Right lobe of liver (tissue), 6 donors: Measurements from ENCODE around the gene CGGBP1. TPM values are rescaled to one million over a fixed set of nuclear protein-coding genes. Genes with fewer than 3 reads are reported as not detected.

ENCODE experiments used
- ATAC-seq, 4 donors: fragments of 200-7000 bp; cut with Tn5 transposase; one replicate each; pipeline ENCODE4 v1.9.1; 2020; ENCODE audit warnings: mild to moderate bottlenecking in 4 of 4, moderate library complexity in 4 of 4
- DNase-seq, 3 donors: peaks; one replicate each; pipeline ENCODE4 v3.0.0-alpha.2; 2020
- H3K27ac ChIP-seq, 3 donors: fragments of 200-600 bp; one replicate each; pipeline ENCODE4 v1.8.0; 2022
- H3K27me3 ChIP-seq, 2 donors: fragments of 200-600 bp; one replicate each; pipeline ENCODE4 v1.8.0; 2022
- H3K36me3 ChIP-seq, 4 donors: fragments of 200-600 bp; sonication (generic) in 1 of 4; one replicate each; pipeline versions ENCODE4 v1.5.1 to v1.8.0; 2017 to 2022; ENCODE audit warnings: control low read depth in 1 of 4
- H3K4me1 ChIP-seq, 4 donors: fragments of 200-600 bp; sonication (generic) in 1 of 4; one replicate each; pipeline versions ENCODE4 v1.5.1 to v1.8.0; 2017 to 2022; ENCODE audit warnings: control low read depth in 1 of 4
- H3K4me3 ChIP-seq, 3 donors: fragments of 200-600 bp; one replicate each; pipeline ENCODE4 v1.8.0; 2022
- H3K9me3 ChIP-seq, 4 donors: fragments of 200-600 bp; sonication (generic) in 1 of 4; one replicate each; pipeline versions ENCODE4 v1.5.1 to v1.8.0; 2017 to 2022; ENCODE audit warnings: control low read depth in 1 of 4
- CTCF ChIP-seq, 4 donors: fragments of 200-600 bp in 3 of 4; fragments of 450-650 bp in 1 of 4; IDR thresholded peaks; one replicate each; pipeline versions ENCODE4 v1.5.1 to v1.8.0; 2016 to 2022; ENCODE audit warnings: antibody characterized with exemption in 4 of 4, mild to moderate bottlenecking in 2 of 4
- POLR2A ChIP-seq: fragments of 450-650 bp; IDR thresholded peaks from one replicate; pipeline ENCODE4 v1.6.1; 2017; ENCODE audit warnings: antibody characterized with exemption, mild to moderate bottlenecking
- WGBS: methylation state at CpG from one replicate; pipeline ENCODE4 v1.1.6; 2018; ENCODE audit warnings: low coverage, low lambda C conversion rate; ENCODE audit not compliant: insufficient coverage; ENCODE audit errors: missing lambda C conversion rate; 5-methylcytosine and 5-hydroxymethylcytosine counted together
- intact Hi-C, 2 donors: fragments of 100-400 bp; cut with DNase I; formaldehyde crosslinking; loops; one replicate each; pipeline versions ENCODE4 v1.11.2 to v1.14.1; 2022
- total RNA-seq, 6 experiments: library from RNA; depleted of rRNA in 2 of 6; stranded (reverse); fragments of >200 nt in 2 of 6; fragmentation: NEBNext Ultra II Directional in 3 of 6; extraction: Animal tissue kit (Norgen Biotek cat#: 25700) in 3 of 6; gene quantifications; one replicate each; pipeline versions ENCODE4 v1.1.0 to v1.2.4, GENCODE V29; 2016 to 2023
- donor health status: DM: no; HTN: yes; CAD: no.
- donor health status: DM: no; HTN: no; CAD: no.
- donor health status: DM: no; HTN: no; CAD: no.
- donor health status: DM: no; HTN: yes; CAD: no.
- donor health status: DM: no; HTN: yes; CAD: no.

The CGGBP1 gene
- total RNA-seq, 6 experiments from 2014 or later = 22.5 to 34.2 (median 30.7) TPM

- TF ChIP-seq CTCF (IDR thresholded peaks at IDR 0.05) (no peak), POLR2A (no peak)
- Histone ChIP-seq H3K27me3 (no peaks in the 10 kb centered on the region), H3K4me3 (peak overlapping the region; percentile 79 to 91 (median 90)), H3K27ac (peak overlapping the region; percentile 79 to 88 (median 87)), H3K36me3 (peaks cover 0 to 21% (median 4%) of the 10 kb centered on the region in 4 donors), H3K4me1 (peaks cover 0 to 30% (median 5%) of the 10 kb centered on the region in 4 donors), H3K9me3 (no peaks in the 10 kb centered on the region)
- ATAC-seq (peak; percentile 3 to 26 (median 10)), DNase-seq (peak in 2 of 3 donors; percentile 50 to 62)
- intact Hi-C loops = no loop called here
- under 1% methylated on average over 22 of the region's 45 CpGs for WGBS
Observed at GRCh38 chr3:88059380-88060170, 770 bp upstream of the CGGBP1 start.

DNA sequence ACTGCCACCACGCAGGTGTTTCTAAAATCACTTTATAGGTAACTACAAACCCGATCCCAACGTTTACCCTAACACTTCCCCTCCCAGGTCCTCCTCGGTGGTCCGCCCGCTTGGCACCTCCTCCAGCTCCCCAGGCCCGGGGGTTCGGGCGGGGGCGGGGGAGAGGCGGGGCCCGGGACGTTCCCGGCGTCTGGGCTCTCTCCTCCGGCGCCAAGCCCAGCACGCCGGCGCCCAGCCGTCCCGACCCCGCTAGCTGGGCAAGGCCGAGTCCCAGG is 562 bp downstream of the CGGBP1 start:
- Histone ChIP-seq H3K36me3 (peaks cover 0 to 21% (median 4%) of the 10 kb centered on the region in 4 donors), H3K9me3 (no peaks in the 10 kb centered on the region), H3K27ac (peak overlapping the region; percentile 92 to 94 (median 93)), H3K4me1 (peaks cover 0 to 26% (median 5%) of the 10 kb centered on the region in 4 donors), H3K4me3 (peak overlapping the region; percentile 79 to 91 (median 90)), H3K27me3 (no peaks in the 10 kb centered on the region)
- ATAC-seq (no peak), DNase-seq (no peak)
- intact Hi-C loops = no loop called here
- WGBS = 3% methylated on average over 5 of the region's 24 CpGs
- no peak for TF ChIP-seq POLR2A
- no peak for TF ChIP-seq CTCF (IDR thresholded peaks at IDR 0.05)

GRCh38 chr3:88057630-88058305 is 1.0 kb downstream of the CGGBP1 start:
- DNase-seq (no peak), ATAC-seq (no peak)
- no peaks in the 10 kb centered on the region for H3K27me3 ChIP-seq
- intact Hi-C loops = no loop called here
- H3K27ac ChIP-seq = peak overlapping the region; percentile 92 to 94 (median 93)
- H3K4me1 ChIP-seq = peaks cover 0 to 26% (median 5%) of the 10 kb centered on the region in 4 donors
- peaks cover 0 to 21% (median 4%) of the 10 kb centered on the region in 4 donors for H3K36me3 ChIP-seq
- no peak for TF ChIP-seq POLR2A
- TF ChIP-seq CTCF (IDR thresholded peaks at IDR 0.05) = no peak
- 8% methylated on average over 16 of the region's 16 CpGs for WGBS
- no peaks in the 10 kb centered on the region for H3K9me3 ChIP-seq
- H3K4me3 ChIP-seq = peak overlapping the region; percentile 79 to 91 (median 90)

DNA sequence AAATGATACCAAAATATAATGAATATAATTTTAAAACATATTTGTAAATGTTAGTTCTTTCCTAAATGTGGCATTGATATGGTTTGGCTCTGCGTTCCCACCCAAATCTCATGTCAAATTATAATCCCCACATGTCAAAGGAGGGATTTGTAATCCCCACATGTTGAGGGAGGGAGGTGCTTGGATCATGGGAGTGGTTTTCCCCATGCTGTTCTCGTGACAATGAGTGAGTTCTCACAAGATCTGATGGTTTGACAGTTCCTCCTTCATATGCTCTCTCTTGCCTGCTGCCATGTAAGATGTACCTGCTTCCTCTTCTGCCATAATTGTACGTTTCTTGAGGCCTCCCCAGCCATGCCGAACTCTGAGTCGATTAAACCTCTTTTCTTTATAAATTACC is 12.0 kb downstream of the CGGBP1 start:
- TF ChIP-seq CTCF (IDR thresholded peaks at IDR 0.05) = no peak
- no peak for TF ChIP-seq POLR2A
- 84% methylated on average over 5 of the region's 5 CpGs for WGBS
- Histone ChIP-seq H3K9me3 (no peaks in the 10 kb centered on the region), H3K36me3 (no peaks in the 10 kb centered on the region), H3K27ac (no peak overlapping the region), H3K4me3 (no peak overlapping the region), H3K4me1 (no peaks in the 10 kb centered on the region), H3K27me3 (no peaks in the 10 kb centered on the region)
- intact Hi-C loops = no loop called here
- DNase-seq = no peak
- no peak for ATAC-seq
